IPS-20b (cell line): ENCODE results near the gene CNTN4.

Experiments
- H3K27ac ChIP-seq: one replicate; pipeline ENCODE4 v1.5.1; 2013; ENCODE audit warnings: low read length
- H3K27me3 ChIP-seq: 2 replicates; pipeline ENCODE4 v1.6.1; 2013; ENCODE audit warnings: mild to moderate bottlenecking, low read length, inconsistent platforms; ENCODE audit not compliant: insufficient read depth
- H3K36me3 ChIP-seq: 2 replicates; pipeline ENCODE4 v1.6.1; 2013; ENCODE audit warnings: low read depth, mild to moderate bottlenecking, inconsistent platforms, low read length, moderate library complexity; ENCODE audit not compliant: insufficient read depth
- H3K4me1 ChIP-seq: 2 replicates; pipeline ENCODE4 v1.6.1; 2013; ENCODE audit warnings: mild to moderate bottlenecking, control low read depth, inconsistent platforms, low read length, moderate library complexity; ENCODE audit not compliant: insufficient read depth
- H3K4me3 ChIP-seq: 2 replicates; pipeline ENCODE4 v1.5.1; 2013; ENCODE audit warnings: mild to moderate bottlenecking, low read length, inconsistent platforms
- H3K9ac ChIP-seq: 2 replicates; pipeline ENCODE4 v1.6.1; 2013; ENCODE audit warnings: low read depth, mild to moderate bottlenecking, inconsistent platforms, low read length, moderate library complexity
- H3K9me3 ChIP-seq: 2 replicates; pipeline ENCODE4 v1.6.1; 2013; ENCODE audit warnings: mild to moderate bottlenecking, low read depth, low read length, inconsistent platforms; ENCODE audit not compliant: insufficient read depth

Gene CNTN4

DNA sequence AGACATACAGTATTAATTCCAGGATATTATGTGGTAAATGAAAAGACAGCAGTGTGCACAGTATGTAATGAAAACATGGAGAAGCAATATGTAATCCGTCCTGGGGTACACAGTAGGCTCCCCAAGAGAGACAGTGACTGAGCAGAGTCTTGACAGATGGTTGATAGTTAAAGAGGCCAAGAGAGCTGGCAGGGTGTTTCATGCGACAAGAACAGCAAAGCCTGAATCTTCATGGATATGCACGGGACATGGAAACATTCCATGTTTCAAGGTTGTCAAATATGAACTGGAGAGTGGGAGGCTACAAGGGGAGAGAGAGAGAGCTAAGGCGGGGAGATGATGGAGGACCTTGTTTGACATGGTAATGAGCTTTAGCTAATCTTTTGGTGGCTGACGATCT lies 673.1 kb downstream of the CNTN4 start:
- no peaks in the 10 kb centered on the region for H3K27me3 ChIP-seq
- no peak overlapping the region for H3K9ac ChIP-seq
- no peak overlapping the region for H3K27ac ChIP-seq
- no peak overlapping the region for H3K4me3 ChIP-seq
- no peaks in the 10 kb centered on the region for H3K9me3 ChIP-seq
- H3K4me1 ChIP-seq, result peaks cover 12% of the 10 kb centered on the region; the same call in 1 of the 2 replicates
- no peaks in the 10 kb centered on the region for H3K36me3 ChIP-seq

DNA sequence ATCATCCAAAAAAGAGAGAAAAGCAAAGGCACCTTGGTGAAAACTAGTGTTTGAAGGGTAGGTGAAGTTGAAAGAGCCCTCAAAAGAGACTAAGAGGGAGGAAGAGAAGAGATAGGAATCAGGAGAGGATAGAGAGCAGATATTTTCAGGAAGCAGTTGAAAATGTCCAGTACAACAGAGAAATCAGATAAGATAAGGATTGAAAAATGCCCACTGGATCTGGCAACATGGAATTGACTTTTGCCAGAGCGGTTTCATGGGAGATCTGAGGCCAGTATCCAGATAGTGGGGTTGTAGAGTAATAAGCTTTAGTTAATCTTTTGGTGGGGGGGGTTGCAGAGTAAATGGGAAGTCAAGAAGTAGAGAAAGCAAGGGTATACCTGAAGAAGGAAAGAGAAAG lies 674.1 kb downstream of the CNTN4 start:
- Histone ChIP-seq H3K27me3 (no peaks in the 10 kb centered on the region), H3K27ac (no peak overlapping the region), H3K9ac (no peak overlapping the region), H3K36me3 (no peaks in the 10 kb centered on the region), H3K4me3 (no peak overlapping the region), H3K4me1 (peaks cover 10% of the 10 kb centered on the region; the same call in 1 of the 2 replicates), H3K9me3 (no peaks in the 10 kb centered on the region)

DNA sequence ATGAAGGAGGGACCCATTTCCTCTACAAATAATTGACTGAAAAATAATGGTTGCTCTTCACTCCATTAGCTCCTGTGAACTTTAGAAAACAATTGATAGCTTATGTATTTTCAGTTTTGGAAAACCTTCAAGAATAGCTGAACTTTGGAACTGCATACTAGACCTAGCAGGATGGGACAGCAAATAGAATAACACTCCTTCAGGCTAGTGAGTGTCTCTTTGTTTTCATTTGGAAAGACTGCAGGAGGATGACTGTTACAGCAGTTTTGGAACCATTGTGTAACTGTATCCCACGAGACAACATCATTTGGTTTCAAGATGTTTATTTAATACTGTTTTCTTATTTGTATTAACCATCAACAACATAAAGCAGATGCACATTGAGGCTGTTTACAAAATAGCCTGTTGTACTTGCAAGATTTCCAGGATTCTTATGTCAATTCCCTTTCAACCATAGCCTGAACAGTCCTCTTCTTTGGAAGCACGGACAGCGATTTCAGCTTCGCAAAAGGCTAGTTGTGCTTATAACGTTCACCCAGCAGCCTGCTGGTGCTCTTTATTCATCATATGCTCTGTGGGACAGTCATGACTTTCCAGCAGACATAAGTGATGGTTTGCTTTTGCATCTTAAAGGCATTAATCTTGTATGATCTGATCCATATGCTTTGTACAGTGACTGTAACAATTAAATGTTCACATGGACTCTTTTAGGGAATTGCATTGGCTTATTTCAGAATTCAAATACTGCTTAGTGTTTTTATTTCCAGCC lies 676.0 kb downstream of the CNTN4 start:
- no peak overlapping the region for H3K9ac ChIP-seq

DNA sequence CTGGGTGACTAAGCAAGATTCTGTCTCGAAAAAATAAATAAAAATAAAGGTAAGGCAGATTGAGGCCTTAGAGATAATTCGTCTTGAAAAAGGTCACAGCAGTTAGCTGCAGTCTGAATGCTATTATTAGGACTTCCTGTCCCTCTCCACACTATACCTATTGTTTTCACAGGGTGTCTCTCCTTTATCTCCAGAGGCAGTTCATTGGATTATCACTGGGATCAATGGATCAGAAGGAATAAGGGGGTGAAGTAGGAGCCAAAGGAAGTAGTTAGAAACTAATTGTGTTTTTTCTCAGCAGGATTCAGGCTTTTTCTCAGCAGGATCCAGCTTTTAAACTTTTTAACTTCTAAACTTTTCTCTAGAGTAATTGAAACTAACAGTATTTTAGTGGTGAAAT lies 684.6 kb downstream of the CNTN4 start:
- no peak overlapping the region for H3K9ac ChIP-seq
- H3K9me3 ChIP-seq, result no peaks in the 10 kb centered on the region
- no peaks in the 10 kb centered on the region for H3K36me3 ChIP-seq
- H3K27ac ChIP-seq, result no peak overlapping the region
- no peak overlapping the region for H3K4me3 ChIP-seq
- no peaks in the 10 kb centered on the region for H3K27me3 ChIP-seq
- H3K4me1 ChIP-seq, result peaks cover 7% of the 10 kb centered on the region; the same call in 1 of the 2 replicates

More for the DNA sequence above, 676.0 kb downstream of the CNTN4 start:
- no peaks in the 10 kb centered on the region for H3K27me3 ChIP-seq
- H3K27ac ChIP-seq, result no peak overlapping the region
- no peaks in the 10 kb centered on the region for H3K9me3 ChIP-seq
- no peak overlapping the region for H3K4me3 ChIP-seq
- H3K4me1 ChIP-seq, result peaks cover 8% of the 10 kb centered on the region; the same call in 1 of the 2 replicates
- H3K36me3 ChIP-seq, result no peaks in the 10 kb centered on the region

DNA sequence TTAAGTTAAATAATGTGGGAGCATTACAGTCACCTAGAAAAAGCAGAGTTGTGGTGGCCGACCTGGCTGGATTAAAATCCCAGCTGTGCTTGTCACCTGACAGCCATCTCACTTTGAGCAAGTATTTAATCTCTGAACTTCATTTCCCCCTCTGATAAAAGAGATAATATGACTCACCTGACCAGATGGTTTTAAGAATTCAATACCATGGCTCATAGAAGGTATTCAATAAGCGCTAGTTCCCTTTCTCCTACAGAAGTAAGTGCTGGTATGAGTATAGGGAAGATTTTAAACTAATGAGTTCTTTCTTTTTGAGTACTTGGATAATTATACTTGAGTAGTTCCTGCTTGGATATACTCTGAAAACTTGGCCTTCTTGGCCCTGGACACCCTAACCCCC lies 686.0 kb downstream of the CNTN4 start:
- Histone ChIP-seq H3K4me3 (no peak overlapping the region), H3K9me3 (no peaks in the 10 kb centered on the region), H3K27ac (no peak overlapping the region), H3K27me3 (no peaks in the 10 kb centered on the region), H3K36me3 (no peaks in the 10 kb centered on the region), H3K9ac (no peak overlapping the region), H3K4me1 (peaks cover 7% of the 10 kb centered on the region; the same call in 1 of the 2 replicates)

DNA sequence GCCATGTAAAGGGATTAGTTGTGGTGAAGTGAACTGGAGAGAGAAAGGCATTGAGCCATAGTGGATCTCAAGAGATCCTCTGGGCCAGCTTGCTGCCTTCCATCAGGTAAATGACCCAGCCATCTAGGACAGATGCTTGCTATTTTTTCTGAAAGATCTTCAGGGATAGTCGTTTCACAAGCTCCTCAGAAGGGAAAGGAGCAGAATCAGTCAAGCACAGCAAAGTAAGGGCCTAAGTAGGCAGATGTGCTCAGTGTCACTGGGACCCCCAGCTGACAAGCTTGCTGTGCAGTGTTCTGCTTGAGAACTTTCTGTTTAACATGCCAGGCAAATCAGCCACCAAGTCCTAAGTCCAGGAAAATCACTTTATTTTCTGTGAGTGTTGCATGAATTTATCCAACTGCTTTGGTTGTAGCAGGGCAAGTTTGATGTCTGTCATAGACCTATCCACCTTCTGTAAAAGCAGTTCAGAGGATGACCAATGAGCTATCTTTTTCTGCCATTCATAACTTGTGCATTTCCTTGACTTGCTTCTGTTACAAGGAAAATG lies 691.7 kb downstream of the CNTN4 start:
- Histone ChIP-seq H3K9ac (no peak overlapping the region), H3K4me3 (no peak overlapping the region), H3K4me1 (no peaks in the 10 kb centered on the region), H3K27ac (no peak overlapping the region), H3K36me3 (no peaks in the 10 kb centered on the region), H3K27me3 (no peaks in the 10 kb centered on the region), H3K9me3 (no peaks in the 10 kb centered on the region)

DNA sequence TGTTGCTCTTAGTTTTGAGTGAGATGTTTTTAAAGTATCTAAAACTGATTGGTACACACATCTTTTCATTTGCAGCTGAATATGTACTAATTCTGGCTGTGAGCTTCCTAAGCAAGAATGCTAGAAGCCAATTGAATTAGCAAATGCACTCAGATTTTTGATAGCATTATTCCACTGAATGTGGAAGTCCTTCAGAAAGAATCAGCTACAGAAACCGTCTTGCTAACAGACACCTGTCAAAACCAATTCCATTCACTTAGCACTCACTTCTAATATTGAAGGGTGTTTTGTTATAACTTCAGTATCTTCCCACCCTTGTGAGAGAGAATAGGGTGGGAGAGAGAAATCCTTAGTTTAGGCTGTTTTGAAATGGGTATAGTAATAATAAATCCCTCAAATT lies 693.8 kb downstream of the CNTN4 start:
- Histone ChIP-seq H3K27me3 (no peaks in the 10 kb centered on the region), H3K9me3 (no peaks in the 10 kb centered on the region), H3K27ac (no peak overlapping the region), H3K4me1 (no peaks in the 10 kb centered on the region), H3K36me3 (no peaks in the 10 kb centered on the region), H3K9ac (no peak overlapping the region), H3K4me3 (no peak overlapping the region)

DNA sequence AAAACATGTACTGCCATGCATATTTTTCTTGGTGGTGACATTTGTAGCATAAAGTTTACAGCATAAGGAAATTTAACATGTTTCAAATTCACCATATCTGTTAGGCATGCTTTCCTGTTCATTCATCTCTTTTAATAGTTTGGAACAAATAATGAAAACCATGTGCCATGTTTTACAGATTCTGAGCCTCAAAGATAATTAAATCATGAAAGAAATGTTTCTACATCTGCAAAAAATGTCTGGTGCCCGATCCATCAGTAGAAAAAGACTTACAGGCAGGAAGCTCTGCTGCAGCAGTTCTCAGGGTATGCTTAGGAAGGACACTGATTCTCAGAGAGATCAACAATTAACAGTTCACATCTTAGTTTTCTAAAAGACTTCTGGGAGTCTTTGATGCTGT lies 695.3 kb downstream of the CNTN4 start:
- Histone ChIP-seq H3K9ac (no peak overlapping the region), H3K27me3 (no peaks in the 10 kb centered on the region), H3K4me1 (no peaks in the 10 kb centered on the region)

DNA sequence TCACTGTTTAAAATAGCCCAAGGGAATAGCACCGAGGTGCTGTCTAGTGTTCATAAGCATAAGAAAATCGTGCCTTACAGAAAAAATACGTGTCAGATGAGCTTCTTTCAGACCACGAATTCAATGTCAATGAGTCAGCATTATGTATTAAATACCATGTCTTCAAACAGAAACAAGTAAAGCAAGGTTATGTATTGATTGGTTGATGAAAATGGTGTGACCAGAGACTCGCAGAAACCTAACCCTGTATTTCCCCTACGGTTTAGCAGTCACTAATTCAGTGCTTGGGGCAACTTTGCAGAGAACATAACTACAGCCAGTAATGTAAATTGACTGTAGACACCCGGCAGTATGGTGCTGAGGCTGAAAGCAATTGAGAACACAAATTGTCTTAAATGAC lies 703.8 kb downstream of the CNTN4 start:
- H3K9me3 ChIP-seq, result no peaks in the 10 kb centered on the region
- no peaks in the 10 kb centered on the region for H3K4me1 ChIP-seq
- no peak overlapping the region for H3K27ac ChIP-seq
- H3K27me3 ChIP-seq, result no peaks in the 10 kb centered on the region
- H3K36me3 ChIP-seq, result no peaks in the 10 kb centered on the region
- no peak overlapping the region for H3K9ac ChIP-seq
- no peak overlapping the region for H3K4me3 ChIP-seq

More for the DNA sequence above, 695.3 kb downstream of the CNTN4 start:
- Histone ChIP-seq H3K9me3 (no peaks in the 10 kb centered on the region), H3K27ac (no peak overlapping the region), H3K4me3 (no peak overlapping the region), H3K36me3 (no peaks in the 10 kb centered on the region)

DNA sequence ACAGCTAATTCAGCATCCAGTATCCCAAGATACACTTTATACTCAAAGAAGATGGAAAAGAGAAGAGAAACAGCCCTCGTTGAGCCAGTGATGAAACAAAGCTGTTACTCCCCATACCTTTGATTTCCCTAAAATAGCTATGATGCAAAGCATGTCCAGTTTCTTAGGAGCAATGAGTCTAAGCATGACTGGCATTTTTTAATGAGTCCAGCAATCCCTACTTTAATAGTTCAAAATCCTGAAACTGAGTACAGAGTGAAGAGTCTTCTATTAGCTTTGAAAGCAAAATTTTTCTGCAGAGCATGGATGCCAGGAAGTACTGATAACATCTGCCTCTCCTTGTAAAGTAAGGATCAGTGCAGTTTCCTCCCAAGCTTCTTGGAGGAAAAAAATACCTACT lies 708.8 kb downstream of the CNTN4 start:
- no peak overlapping the region for H3K4me3 ChIP-seq
- no peak overlapping the region for H3K9ac ChIP-seq
- H3K9me3 ChIP-seq, result no peaks in the 10 kb centered on the region
- H3K36me3 ChIP-seq, result no peaks in the 10 kb centered on the region
- H3K4me1 ChIP-seq, result no peaks in the 10 kb centered on the region
- H3K27ac ChIP-seq, result no peak overlapping the region
- H3K27me3 ChIP-seq, result no peaks in the 10 kb centered on the region

DNA sequence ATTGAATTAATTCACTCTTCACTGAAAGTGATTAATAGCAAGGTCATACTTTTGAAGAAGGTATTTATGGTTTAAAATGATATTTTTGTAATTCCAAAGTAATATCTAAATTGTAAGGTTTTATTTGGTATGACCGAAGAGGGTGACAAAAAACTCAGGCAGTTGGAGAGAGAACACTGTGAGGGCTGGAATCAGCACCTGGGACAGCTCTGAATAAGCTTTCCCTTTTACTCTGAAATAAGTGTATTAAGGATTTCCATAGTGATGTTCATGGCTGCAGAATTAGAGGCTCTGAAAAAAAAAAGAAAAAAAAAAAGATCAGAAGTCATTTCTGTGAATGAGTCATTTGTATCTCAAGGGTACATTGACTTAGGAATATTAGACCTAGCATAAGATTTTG lies 712.1 kb downstream of the CNTN4 start:
- Histone ChIP-seq H3K9me3 (no peaks in the 10 kb centered on the region), H3K36me3 (no peaks in the 10 kb centered on the region), H3K27ac (no peak overlapping the region), H3K9ac (no peak overlapping the region), H3K27me3 (no peaks in the 10 kb centered on the region), H3K4me1 (no peaks in the 10 kb centered on the region), H3K4me3 (no peak overlapping the region)

DNA sequence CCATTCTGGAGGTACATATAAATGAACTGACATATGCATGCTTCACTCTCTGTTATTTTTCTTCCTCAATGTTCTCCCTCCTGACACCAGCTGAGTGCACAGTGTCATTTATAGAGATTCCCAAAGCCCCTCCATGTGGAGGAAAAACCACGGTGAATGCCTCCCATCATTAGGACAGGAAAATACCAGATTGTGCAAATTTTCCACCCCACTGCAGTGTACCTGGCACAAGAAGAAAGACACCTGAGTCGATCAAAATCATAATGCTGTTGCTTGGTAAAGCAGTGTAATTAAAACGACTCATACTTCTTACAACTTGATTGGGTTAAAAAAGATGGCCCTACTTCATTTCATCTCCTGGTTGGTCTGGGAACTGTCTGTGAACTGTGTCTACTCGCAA lies 720.9 kb downstream of the CNTN4 start:
- no peaks in the 10 kb centered on the region for H3K36me3 ChIP-seq
- H3K9me3 ChIP-seq, result no peaks in the 10 kb centered on the region
- H3K4me3 ChIP-seq, result no peak overlapping the region
- no peak overlapping the region for H3K27ac ChIP-seq
- H3K9ac ChIP-seq, result no peak overlapping the region
- H3K4me1 ChIP-seq, result no peaks in the 10 kb centered on the region
- no peaks in the 10 kb centered on the region for H3K27me3 ChIP-seq
